ENCODE measurements around the gene HSPA12A. TPM values are rescaled to one million over a fixed set of nuclear protein-coding genes. Genes with fewer than 3 reads are reported as not detected.

The HSPA12A gene
- total RNA-seq, 2 donors from 2014 or later: 13.9 to 15.4 TPM

GRCh38 chr10:116646502-116646901 is 95.9 kb downstream of the HSPA12A start:
- H3K27me3 Mint-ChIP-seq (ENCODE audit: insufficient read depth): no peaks in the 10 kb centered on the region
- no peaks in the 10 kb centered on the region for H3K27me3 ChIP-seq (ENCODE audit: control insufficient read depth, insufficient read depth, low read length, poor library complexity, severe bottlenecking)
- TF ChIP-seq CTCF (conservative IDR thresholded peaks at IDR 0.05): no peak
- no peak overlapping the region for H3K4me3 ChIP-seq (ENCODE audit: low read length)
- no peaks in the 10 kb centered on the region for H3K4me1 Mint-ChIP-seq
- peaks cover 13% of the 10 kb centered on the region for H3K9me3 Mint-ChIP-seq
- no peak overlapping the region for H3K9ac ChIP-seq (ENCODE audit: extremely low read depth, low read length, poor library complexity, severe bottlenecking)
- 93 to 100% methylated on average over 2 to 5 of the region's 5 CpGs for WGBS, 2 experiments (ENCODE audit: insufficient coverage in 1 of 2, insufficient read length in 1 of 2)
- H3K9me3 ChIP-seq (ENCODE audit: control insufficient read depth, low read length): no peaks in the 10 kb centered on the region
- no peaks in the 10 kb centered on the region for H3K4me1 ChIP-seq (ENCODE audit: control insufficient read depth, insufficient read depth, low read length)
- H3K36me3 Mint-ChIP-seq (ENCODE audit: low read depth): no peaks in the 10 kb centered on the region
- H3K27ac Mint-ChIP-seq: no peak overlapping the region
- no peak for DNase-seq
- no peaks in the 10 kb centered on the region for H3K36me3 ChIP-seq (ENCODE audit: control insufficient read depth, insufficient read depth, low read length)
- no peak overlapping the region for H3K4me3 Mint-ChIP-seq
- no peak overlapping the region for H3K27ac ChIP-seq (ENCODE audit: low read depth, low read length)

GRCh38 chr10:116637830-116638229 is 104.5 kb downstream of the HSPA12A start:
- H3K9ac ChIP-seq (ENCODE audit: extremely low read depth, low read length, poor library complexity, severe bottlenecking): no peak overlapping the region
- Mint-ChIP-seq H3K27ac (no peak overlapping the region), H3K36me3 (ENCODE audit: low read depth) (no peaks in the 10 kb centered on the region), H3K4me3 (no peak overlapping the region), H3K27me3 (ENCODE audit: insufficient read depth) (peaks cover 12% of the 10 kb centered on the region), H3K9me3 (peaks cover 6% of the 10 kb centered on the region), H3K4me1 (no peaks in the 10 kb centered on the region)
- no peak overlapping the region for H3K4me3 ChIP-seq (ENCODE audit: low read length)
- H3K9me3 ChIP-seq (ENCODE audit: control insufficient read depth, low read length): no peaks in the 10 kb centered on the region
- no peaks in the 10 kb centered on the region for H3K27me3 ChIP-seq (ENCODE audit: control insufficient read depth, insufficient read depth, low read length, poor library complexity, severe bottlenecking)
- no peaks in the 10 kb centered on the region for H3K4me1 ChIP-seq (ENCODE audit: control insufficient read depth, insufficient read depth, low read length)
- 47 to 71% methylated on average over 1 of the region's 1 CpG for WGBS, 2 experiments (ENCODE audit: insufficient coverage in 1 of 2, insufficient read length in 1 of 2)
- H3K27ac ChIP-seq (ENCODE audit: low read depth, low read length): no peak overlapping the region
- TF ChIP-seq CTCF (conservative IDR thresholded peaks at IDR 0.05): no peak
- no peak for DNase-seq
- H3K36me3 ChIP-seq (ENCODE audit: control insufficient read depth, insufficient read depth, low read length): no peaks in the 10 kb centered on the region

GRCh38 chr10:116636976-116637375 is 105.4 kb downstream of the HSPA12A start:
- no peak for TF ChIP-seq CTCF (conservative IDR thresholded peaks at IDR 0.05)
- Histone ChIP-seq H3K27ac (ENCODE audit: low read depth, low read length) (no peak overlapping the region), H3K9ac (ENCODE audit: extremely low read depth, low read length, poor library complexity, severe bottlenecking) (no peak overlapping the region), H3K36me3 (ENCODE audit: control insufficient read depth, insufficient read depth, low read length) (no peaks in the 10 kb centered on the region), H3K4me1 (ENCODE audit: control insufficient read depth, insufficient read depth, low read length) (no peaks in the 10 kb centered on the region), H3K27me3 (ENCODE audit: control insufficient read depth, insufficient read depth, low read length, poor library complexity, severe bottlenecking) (no peaks in the 10 kb centered on the region), H3K4me3 (ENCODE audit: low read length) (no peak overlapping the region), H3K9me3 (ENCODE audit: control insufficient read depth, low read length) (no peaks in the 10 kb centered on the region)
- H3K27me3 Mint-ChIP-seq (ENCODE audit: insufficient read depth): peaks cover 12% of the 10 kb centered on the region
- H3K36me3 Mint-ChIP-seq (ENCODE audit: low read depth): no peaks in the 10 kb centered on the region
- H3K4me1 Mint-ChIP-seq: no peaks in the 10 kb centered on the region
- no peak overlapping the region for H3K27ac Mint-ChIP-seq
- H3K9me3 Mint-ChIP-seq: peaks cover 6% of the 10 kb centered on the region
- no peak overlapping the region for H3K4me3 Mint-ChIP-seq
- DNase-seq: no peak
- WGBS, 2 experiments (ENCODE audit: insufficient coverage in 1 of 2, insufficient read length in 1 of 2): 29% methylated on average over 1 of the region's 2 CpGs; no CpG with 5 or more reads in 1 of the 2 experiments

Measured in endodermal cell (in vitro differentiated cells).